Fibroblast of skin of right quadriceps (primary cell): ENCODE data around the gene TTLL3.

Experiments
- DNase-seq: peaks from one replicate; pipeline ENCODE4 v3.0.0-alpha.2; 2013

TTLL3 gene

DNA sequence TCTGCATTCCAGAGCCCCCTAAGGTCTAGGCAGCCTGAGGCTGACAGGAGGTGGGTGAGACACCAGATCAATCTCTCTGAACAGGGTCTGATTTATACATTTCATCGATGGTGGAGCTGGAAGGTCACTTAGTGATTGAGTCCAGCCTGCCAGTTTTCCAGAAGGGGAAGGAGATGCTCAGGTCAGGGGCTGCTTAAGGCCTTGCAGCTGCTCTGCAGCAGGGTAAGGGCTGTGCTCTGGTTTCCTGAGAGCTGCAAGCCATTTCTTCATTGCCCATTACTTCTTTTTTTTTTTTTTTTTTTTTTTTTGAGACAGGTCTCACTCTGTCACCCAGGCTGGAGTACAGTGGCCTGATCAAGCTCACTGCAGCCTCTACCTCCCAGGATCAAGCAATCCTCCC, 28.5 kb upstream of the TTLL3 start:
- DNase-seq = no peak

DNA sequence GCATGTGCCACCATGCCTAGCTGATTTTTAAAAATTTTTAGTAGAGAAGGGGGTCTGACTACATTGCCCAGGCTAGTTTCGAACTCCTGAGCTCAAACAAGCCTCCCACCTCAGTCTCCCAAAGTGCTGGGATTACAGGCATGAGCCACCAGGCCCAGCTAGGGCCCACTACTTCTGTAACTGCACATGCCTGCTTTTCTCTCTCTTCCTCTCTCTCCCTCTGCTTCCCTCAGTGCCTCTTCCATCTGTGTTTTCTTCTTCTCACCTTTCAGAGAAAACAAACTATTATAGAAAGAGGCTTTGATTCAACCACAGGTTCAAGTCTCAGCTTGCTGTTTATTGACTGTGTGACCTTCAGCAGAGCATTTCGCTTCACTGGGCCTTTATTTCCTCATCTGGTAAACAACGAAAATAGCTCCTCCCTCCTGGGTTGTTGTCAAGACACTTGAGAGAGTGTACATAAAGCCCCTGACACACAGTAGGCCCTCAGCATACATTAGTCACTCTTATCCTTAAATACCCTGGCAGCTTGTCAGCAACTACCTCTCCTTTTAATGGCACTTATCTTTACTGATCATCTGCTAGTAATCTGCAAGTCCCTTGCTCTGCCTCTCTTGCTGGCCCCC, 28.0 kb upstream of the TTLL3 start:
- DNase-seq = no peak

DNA sequence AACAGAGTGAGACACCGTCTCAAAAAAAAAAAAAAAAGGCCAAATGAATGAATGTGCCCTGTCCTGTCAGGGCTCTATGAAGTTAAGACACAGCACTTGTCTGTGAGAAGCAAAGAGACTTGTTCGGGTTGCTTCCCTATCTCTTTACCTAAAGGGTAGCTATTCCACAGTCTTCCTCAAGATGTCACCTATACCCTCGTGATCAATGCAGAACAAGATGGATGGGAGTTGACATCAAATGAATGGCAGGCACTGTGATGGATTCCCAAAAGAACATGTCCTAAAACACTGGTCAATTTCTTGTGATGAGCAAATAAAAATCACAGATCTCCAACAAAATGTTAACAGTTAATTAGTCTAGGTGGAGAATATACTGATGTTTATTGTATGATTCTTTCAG, 27.3 kb upstream of the TTLL3 start:
- DNase-seq = no peak

DNA sequence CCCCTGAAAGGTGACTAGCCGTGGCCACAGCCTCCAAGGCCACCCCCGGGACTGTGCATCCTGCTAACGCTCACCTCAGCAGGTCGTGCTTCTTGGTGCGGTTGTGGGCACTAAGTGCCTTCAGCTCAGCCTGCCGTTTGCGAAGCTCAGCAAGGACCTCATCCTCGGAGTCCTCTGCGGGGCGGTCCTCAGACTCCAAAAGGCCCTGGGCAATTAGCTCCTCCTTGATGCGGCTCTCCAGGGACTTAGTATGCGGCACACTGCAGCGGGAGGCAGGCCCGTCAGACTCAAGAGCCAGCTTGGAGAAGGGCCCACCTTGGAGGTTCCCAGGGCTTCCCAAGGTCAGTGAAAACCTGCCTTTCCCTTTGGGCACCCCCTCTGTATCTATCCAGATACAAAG, 26.1 kb upstream of the TTLL3 start:
- DNase-seq = no peak

DNA sequence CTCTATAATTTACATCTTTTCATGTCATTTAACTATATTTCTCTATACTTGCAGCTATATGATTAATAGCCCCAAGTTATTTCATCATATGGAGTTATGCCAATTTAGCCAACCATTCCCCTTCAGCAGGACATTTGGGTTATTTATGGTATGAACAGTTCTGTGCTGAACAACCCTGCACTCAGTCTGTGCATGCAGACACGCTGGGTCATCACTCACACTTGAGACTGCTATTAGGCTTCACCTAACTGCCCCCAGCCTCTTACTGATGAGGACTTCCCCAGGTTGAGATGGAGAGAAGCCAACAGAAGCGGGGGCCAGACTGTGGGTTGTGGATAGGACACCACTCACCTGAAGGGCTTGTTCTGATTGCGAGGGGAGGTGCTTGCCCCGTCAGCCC, 25.1 kb upstream of the TTLL3 start:
- DNase-seq = peak; percentile 37

DNA sequence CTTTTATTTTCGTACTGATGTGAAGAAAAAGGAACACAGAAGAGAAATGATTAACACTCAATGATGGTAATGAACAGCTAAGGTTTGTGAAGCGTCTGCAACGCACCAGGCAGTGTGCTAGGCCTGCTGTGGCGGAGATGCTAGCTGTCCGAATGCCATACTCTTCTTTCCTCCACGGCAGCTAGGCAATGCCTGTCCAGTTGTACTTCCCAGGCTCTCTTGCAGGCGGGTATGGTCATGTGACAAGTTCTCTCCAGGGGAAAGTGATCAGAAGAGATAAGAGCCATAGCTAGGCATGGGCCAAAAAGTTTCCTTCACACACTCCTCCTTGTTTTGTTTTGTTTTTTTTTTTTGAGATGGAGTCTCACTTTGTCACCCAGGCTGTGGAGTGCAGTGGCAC, 24.5 kb upstream of the TTLL3 start:
- DNase-seq = no peak

DNA sequence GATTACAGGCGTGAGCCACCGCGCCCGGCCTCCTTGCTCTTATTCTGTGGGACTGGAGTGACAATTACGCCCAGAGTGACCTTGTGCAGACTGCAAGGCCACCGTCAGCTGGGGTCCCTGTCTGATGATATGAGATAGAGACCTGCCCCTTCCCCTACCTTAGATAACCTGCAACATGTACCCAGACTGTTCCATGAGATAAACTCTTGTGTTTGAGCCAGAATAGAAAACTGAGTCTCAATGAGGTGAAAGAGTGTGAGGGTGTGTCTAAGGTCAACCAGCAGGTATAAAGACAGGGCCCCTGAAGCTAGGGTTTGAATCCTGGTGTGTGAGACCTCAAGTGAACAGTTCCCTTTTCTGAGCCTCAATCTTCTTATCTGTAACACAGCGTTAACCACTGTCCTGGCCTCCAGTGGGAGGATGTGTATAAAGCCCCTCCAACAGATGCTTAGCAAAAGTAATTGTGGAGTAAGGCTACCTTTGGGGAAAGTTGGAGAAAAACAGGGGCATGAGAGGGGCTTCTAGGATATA, 23.8 kb upstream of the TTLL3 start:
- DNase-seq = no peak

DNA sequence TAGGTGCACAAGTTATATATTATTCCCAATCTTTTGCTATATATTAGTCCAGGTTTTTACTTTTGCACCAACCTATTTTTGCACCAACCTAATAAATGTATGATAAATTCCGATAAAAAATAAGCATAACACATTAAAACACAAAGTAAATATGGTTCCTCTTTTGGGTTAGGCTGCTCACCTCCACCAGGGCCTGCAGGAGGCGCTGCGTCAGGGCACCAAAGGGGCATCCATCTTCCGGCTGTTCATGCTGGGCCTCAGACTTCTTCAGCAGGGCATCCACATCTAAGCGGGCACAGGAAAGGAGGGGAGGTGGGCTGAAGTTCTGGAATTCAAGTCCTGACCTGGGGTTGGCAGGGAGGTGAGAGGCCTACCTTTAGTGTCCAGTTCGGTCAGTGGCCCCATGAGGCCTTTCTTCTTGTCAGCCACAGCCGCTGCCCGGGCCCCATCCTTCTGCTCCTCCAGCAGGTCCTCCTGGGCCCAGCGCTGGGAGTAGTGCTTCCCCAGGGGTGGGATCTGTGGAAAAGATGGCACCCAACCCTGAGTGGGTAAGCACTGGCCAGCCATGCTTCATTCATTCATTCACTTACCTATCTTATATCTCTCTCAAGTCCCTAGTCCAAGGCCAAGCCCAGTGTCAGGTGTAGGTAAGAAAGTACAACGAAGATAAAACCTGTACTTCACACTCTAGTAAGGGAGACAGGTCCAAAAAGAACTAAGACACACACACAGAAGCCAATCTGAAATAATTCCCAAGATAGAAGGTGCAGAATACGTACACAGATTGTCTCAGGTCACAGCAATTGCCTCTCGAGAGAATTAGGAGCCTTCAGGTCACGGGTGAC, 23.0 kb upstream of the TTLL3 start:
- no peak for DNase-seq

DNA sequence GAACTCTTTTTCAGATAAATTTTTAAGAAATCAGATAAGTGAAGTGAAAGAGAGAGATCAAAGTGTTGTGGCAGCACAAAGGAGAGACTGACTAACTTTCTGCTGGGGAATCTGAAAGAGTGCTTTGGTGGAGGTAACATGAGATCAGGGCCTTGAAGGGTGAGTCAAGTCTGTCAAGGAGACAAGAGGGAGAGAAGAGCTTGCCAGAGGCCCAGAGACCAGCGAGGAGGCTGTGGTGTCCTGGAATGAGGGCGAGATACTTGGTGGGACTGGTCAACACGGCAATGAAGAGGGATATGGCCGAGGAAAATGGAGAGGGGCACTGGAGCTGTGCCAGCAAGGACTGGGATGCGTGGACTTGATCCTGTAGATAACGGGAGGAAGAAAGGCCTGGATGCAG, 22.3 kb upstream of the TTLL3 start:
- no peak for DNase-seq

DNA sequence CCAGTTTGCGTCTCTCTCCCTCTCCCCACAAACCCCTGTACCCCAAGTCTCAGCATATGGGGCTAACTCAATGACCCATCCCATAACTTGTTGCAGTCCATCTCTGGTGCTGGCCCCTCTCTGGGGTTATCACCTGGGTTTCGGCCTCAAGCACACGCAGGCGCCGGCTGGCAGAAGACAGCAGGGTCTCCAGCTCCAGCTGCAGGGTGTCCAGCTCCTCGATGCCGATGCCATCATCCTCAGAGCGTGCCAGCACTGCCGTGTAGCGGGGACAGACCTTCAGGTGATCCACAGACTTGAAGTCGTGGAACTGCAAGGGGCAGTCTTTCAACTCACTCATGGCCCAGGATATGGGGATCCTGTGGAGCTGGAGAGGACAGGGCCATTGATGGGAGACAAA, 18.9 kb upstream of the TTLL3 start:
- DNase-seq = no peak

DNA sequence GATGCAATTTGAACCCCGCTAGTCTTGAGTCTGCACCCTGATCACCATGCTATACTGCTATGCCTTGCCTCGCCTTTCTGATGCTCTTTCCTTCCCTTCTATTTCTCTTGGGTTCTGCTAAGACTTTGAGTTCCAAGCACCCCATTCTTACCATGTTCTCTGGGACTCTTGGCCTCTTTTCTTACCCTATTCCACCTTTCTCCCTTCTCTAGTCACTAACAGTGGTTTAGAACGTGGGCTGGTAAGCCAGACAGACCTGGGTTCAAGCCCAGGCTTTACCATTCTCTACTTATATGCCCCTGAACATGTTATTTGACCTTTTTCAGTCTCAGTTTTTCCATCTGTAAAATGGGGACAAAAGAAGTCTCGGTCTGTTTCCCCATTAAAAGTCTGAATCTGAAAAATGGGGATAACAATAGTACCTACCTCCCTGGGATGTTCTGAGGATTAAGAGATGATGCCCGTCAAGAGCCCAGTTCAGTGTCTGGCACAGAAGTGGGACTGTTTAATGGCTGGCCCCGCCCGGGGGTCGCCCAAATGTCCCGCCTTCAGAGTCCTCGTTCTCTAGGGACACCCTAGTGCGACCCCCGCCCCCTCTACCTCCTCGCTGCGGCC, 18.2 kb upstream of the TTLL3 start:
- no peak for DNase-seq

DNA sequence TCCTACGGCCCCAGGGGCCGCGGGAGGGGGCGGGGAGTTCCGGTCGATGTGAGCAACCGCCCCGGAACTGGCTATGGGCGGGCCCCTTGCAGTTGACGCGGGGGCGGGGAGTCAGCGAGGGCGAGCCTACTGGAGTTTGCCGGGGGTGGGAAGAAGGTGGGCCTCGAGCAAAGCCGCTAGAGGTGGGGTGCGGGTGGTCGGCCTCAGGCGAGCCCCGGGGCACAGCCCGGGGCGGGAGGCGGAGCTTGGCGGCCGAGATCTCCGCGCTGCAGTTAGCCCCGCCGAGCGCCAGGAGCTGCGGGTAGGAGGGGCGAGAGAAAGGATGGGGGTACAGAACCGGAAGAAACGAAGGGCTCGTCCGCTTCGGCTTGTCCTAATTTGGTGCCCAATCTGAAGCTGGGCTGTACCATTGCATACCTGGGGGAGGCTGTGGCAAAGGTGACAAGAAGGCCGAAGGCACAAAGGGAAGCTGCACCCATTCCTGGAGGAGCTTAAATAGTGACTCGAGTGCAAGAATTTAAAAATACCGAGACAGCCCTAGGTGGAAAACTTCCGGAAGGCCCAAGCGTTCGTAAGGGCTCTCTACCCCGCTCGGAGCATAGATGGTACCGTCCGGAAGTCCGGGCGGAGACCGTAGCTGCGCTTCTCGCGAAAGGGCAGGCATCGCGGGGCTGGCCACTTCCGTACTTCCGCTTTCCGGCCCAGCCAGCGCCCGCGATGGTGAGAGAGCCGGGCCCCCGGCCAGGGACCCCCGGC, 17.5 kb upstream of the TTLL3 start, which contains the start of the genes ARPC4 and TADA3:
Gene ARPC4, plus strand, starts transcription at position 678 of the 756 bp plus-strand sequence. Its CDS starts 40 bp downstream, at position 718.
Gene TADA3, minus strand, starts transcription at position 69 of the 756 bp plus-strand sequence. CDS start 1,007 bp downstream, outside the sequence.
- DNase-seq = peak; percentile 98

DNA sequence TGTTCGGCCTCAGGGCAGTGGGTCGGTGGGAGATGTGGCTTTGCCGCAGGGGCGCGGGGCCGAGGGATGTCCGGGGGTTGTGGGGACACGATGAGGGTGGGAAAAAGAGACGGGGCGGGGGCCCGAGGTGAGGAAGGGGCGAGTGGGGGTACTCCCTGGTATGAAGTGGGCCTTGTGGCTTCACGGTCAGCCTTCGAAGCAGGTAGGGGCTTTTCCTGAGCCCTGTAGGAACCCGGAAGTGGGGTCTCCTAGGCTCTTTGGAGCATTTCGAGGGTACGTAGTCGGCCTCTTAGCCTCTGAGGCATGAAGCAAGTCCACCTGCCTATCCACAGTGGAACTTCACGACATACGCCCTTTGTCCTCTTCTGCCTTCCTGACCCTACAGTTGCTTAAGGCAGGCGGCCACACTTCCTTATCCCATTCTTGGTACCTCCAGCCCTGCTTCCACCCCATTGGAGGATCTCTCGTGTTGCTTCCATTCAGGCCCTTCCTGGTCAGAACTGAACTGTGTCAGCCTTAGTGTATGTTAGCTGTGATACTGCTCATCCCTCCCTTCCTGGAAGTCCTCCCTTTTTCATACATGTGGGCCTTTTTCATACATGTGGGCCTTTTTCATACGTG, 16.8 kb upstream of the TTLL3 start:
- DNase-seq = peak; percentile 38

DNA sequence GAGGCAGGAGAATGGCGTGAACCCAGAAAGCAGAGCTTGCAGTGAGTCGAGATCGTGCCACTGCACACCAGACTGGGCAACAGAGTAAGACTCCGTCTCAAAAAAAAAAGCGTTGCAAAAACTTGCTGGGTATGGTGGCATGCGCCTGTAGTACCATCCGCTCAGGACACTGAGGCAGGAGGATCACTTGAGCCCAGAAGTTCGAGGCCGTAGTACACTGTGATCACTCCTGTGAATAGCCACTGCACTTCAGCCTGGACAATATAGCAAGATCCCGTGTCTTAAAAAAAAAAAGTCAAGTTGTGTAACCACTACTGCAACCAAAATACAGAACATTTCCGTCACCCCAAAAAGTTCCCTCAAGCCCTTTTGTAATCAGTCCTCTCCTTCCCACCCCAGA, 15.7 kb upstream of the TTLL3 start:
- DNase-seq = no peak

DNA sequence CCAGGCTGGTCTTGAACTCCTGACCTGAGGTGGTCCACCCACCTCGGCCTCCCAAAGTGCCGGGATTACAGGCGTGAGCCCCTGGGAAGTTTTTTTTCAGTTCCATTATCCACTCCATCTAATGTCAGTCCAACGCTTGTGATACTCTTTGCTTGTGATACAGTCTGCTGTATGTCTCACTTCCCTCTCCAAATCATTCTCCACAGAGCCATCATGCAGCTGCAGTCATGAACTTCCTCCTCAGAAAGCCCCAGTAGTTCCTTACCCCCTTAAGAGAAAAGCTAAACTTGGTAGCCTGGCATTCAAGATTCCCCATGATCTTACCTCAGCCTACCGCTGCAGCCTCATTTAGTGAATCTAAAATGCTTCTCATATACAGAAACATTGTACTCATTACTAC, 14.9 kb upstream of the TTLL3 start:
- DNase-seq = no peak

DNA sequence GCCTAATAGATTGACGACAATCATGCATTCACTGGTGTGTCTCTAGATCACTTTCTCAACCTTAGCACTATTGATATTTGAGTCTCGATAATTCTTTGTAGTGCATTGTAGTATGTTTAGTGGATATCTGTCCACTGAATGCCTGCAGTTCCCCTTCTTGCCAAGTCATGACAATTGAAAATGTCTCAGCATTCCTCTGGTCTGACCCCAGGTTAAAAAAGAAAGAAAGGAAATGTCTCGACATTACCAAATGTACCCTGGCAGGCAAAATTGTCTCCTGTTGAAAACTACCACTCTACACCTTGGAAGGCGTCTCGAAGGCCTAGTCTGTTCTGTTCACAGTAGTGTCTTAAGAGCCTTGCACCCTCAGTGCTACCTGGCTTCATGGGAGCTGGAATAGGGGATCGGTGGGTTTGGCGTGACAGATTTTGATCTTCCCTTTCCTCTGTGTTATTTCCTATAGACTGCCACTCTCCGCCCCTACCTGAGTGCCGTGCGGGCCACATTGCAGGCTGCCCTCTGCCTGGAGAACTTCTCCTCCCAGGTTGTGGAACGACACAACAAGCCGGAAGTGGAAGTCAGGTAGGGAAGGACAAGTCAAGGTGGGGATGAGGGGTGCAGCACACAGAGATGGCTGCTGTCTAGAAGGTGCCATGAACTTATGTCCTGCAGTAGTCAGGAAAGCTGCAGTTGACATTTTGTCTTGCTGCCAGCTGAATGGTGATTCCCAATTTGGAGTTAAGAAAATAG, 12.7 kb upstream of the TTLL3 start:
- no peak for DNase-seq

DNA sequence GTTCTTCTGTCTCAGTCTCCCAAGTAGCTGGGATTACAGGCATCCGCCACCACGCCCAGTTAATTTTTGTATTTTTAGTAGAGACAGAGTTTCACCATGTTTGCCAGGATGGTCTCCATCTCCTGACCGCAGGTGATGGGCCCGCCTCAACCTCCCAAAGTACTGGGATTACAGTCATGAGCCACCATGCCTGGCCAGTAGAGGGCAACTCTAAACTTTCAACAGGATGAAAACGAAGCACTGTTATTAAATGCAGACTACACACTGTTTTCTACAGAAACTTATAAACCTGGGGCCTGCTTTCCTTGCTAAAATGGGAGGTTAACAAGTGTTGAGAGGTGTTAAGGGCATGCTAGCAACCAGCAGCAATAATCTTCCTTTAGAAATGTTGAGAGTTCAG, 9.5 kb upstream of the TTLL3 start:
- DNase-seq = no peak

DNA sequence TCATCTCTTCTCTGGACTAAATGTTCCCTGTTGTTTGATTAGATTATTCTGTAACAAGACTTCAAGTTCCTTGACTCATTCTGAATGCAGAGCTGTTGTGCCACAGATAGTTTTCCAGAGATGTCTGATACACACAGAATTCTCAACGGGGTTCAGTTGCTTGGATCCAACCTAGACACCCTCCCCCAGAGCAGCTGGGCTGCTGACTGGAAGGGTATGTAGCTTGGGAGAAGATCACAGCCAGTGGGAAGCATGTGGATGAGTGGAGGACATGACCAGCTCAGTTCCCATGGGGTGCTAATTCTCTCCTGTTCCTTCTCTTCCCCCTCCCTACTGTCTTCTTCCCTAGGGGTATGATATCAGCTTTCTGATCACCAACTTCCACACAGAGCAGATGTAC, 6.6 kb upstream of the TTLL3 start:
- DNase-seq = no peak

DNA sequence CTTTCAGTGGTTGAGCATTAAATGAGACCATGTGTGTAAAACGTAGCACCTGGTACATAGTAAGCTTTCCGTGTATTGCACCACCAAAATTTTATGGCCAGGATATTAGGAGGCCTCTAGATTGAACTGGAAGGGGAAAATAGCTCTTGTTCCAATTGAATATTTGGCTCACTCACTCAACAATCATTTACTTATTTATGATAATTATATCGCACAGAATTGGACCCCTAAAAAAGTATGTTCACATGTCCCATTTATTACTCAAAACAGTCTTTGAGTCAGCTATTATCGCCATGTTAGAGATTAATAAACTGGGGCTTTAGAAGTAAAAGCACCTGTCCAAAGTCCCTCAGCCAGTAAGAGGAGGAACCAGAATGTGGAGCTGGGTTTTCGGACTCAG, 5.1 kb upstream of the TTLL3 start:
- DNase-seq = no peak

DNA sequence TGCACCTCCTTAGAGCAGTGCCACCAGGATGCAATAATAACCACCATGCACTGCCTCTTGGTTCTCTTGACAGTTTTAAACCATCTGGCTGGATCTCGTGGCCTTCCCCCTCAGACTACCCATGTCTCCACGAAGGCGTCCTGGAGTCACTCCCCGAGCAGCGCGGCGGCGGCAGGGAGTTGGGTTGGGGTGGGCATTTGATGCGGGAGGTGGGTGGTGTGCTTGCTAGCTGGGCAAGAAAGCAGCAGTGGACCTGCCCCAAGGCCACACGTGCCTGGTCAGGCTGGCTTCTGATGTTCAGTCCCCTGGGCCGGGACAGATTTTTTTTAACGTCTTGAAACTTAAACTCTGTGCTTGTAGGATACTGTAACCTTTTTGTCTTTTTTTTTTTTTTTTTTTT, 3.9 kb upstream of the TTLL3 start:
- DNase-seq = no peak

DNA sequence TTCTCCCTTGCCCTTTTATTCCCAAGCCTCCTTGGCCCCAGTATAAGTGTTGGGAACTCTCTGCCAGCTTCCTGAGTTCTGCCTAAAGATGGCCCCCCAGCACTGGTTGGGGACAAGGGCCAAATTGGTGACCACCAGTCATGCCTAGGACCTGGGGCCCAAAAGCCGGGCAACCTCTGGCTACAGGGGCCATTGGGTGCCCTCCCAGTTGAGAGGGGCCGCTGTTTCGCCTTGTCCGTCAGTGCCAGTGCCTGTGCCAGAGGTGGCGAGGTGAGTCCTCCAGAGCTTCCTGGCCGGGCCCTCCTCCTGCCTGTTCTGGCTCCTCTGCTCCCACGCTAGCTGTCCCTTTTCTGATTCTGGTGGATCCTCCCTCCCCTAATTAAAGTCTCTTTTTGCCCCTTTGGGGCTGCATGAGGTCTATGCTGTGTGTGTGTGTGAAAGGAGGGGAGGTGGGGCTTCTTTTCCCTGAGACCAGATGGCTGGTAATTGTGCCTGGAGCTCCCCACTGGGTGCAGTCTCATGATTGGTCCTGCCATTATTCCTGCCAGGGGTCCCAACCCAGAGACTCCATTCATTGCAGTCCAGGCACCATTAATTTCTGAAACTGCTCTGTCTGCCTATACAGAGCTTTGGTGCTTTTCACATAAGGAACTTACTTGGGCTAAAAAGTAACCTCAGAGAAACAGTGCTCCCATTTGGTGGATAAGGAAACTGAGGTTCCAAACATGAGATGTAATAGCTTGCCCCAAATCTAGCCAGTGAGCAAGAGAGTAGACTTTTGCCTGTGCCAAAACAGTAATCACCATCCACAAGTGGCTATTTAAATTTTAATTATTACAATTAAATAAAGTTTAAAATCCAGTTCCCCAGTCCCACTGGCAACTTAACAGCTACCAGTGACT, 3.1 kb upstream of the TTLL3 start:
- DNase-seq = no peak
